ENCODE data around the gene VPS52. TPM values are rescaled to one million over a fixed set of nuclear protein-coding genes. Genes with fewer than 3 reads are reported as not detected.

VPS52 gene
- polyA plus RNA-seq, 1 donor: 59.8 TPM

GRCh38 chr6:33202799-33203198 lies 68.9 kb downstream of the VPS52 start:
- H3K27ac ChIP-seq (ENCODE audit: low read length): no peak overlapping the region
- no peaks in the 10 kb centered on the region for H3K27me3 ChIP-seq (ENCODE audit: control insufficient read depth, insufficient read depth, low read length)
- H3K36me3 ChIP-seq (ENCODE audit: control insufficient read depth, insufficient read depth, low read length): peaks cover 24% of the 10 kb centered on the region
- H3K4me1 ChIP-seq (ENCODE audit: control insufficient read depth, insufficient read depth, low read length): peaks cover 55% of the 10 kb centered on the region
- WGBS (ENCODE audit: insufficient coverage, low lambda C conversion rate): no CpG with 5 or more reads among the region's 6 CpGs
- DNase-seq: no peak
- H3K4me3 ChIP-seq (ENCODE audit: low read length): no peak overlapping the region
- H3K9me3 ChIP-seq (ENCODE audit: control insufficient read depth, low read depth, low read length): peaks cover 2% of the 10 kb centered on the region

- DNase-seq: no peak
- Histone ChIP-seq H3K27me3 (ENCODE audit: control insufficient read depth, insufficient read depth, low read length) (no peaks in the 10 kb centered on the region), H3K4me1 (ENCODE audit: control insufficient read depth, insufficient read depth, low read length) (peaks cover 52% of the 10 kb centered on the region), H3K4me3 (ENCODE audit: low read length) (peak overlapping the region; percentile 95), H3K27ac (ENCODE audit: low read length) (no peak overlapping the region), H3K36me3 (ENCODE audit: control insufficient read depth, insufficient read depth, low read length) (peaks cover 29% of the 10 kb centered on the region), H3K9me3 (ENCODE audit: control insufficient read depth, low read depth, low read length) (no peaks in the 10 kb centered on the region)
- 100% methylated on average over 1 of the region's 6 CpGs for WGBS (ENCODE audit: insufficient coverage, low lambda C conversion rate)
Measured at GRCh38 chr6:33201935-33202334, 69.7 kb downstream of the VPS52 start.

GRCh38 chr6:33201147-33201545 lies 70.5 kb downstream of the VPS52 start:
- DNase-seq: no peak
- WGBS (ENCODE audit: insufficient coverage, low lambda C conversion rate): no CpG with 5 or more reads among the region's 14 CpGs
- H3K27ac ChIP-seq (ENCODE audit: low read length): peak overlapping the region; percentile 96
- no peaks in the 10 kb centered on the region for H3K9me3 ChIP-seq (ENCODE audit: control insufficient read depth, low read depth, low read length)
- peak overlapping the region; percentile 95 for H3K4me3 ChIP-seq (ENCODE audit: low read length)
- H3K27me3 ChIP-seq (ENCODE audit: control insufficient read depth, insufficient read depth, low read length): no peaks in the 10 kb centered on the region
- H3K4me1 ChIP-seq (ENCODE audit: control insufficient read depth, insufficient read depth, low read length): peaks cover 46% of the 10 kb centered on the region
- H3K36me3 ChIP-seq (ENCODE audit: control insufficient read depth, insufficient read depth, low read length): peaks cover 35% of the 10 kb centered on the region

Other genes with a start within 250 kb of the VPS52 start
- 163 TPM for gene HLA-DPA1, start 198.2 kb downstream of the VPS52 start, polyA plus RNA-seq
- 75.0 TPM for gene HLA-DPB1, start 195.9 kb downstream of the VPS52 start, polyA plus RNA-seq
- gene COL11A2, start 79.4 kb downstream of the VPS52 start, polyA plus RNA-seq: 5.3 TPM
- gene RXRB, start 71.2 kb downstream of the VPS52 start, polyA plus RNA-seq: 45.5 TPM
- 95.2 TPM for gene SLC39A7, start 71.0 kb downstream of the VPS52 start, polyA plus RNA-seq
- gene HSD17B8, start 67.2 kb downstream of the VPS52 start, polyA plus RNA-seq: 35.9 TPM
- gene RING1, start 63.4 kb downstream of the VPS52 start, polyA plus RNA-seq: 43.2 TPM
- 5,002 TPM for gene RPS18, start 199 bp upstream of the VPS52 start, polyA plus RNA-seq
- gene B3GALT4, start 5.2 kb upstream of the VPS52 start, polyA plus RNA-seq: 5.7 TPM
- 37.7 TPM for gene WDR46, start 17.4 kb upstream of the VPS52 start, polyA plus RNA-seq
- gene PFDN6, start 17.7 kb upstream of the VPS52 start, polyA plus RNA-seq: 80.5 TPM
- 73.4 TPM for gene RGL2, start 27.1 kb upstream of the VPS52 start, polyA plus RNA-seq
- gene TAPBP, start 42.2 kb upstream of the VPS52 start, polyA plus RNA-seq: 90.9 TPM
- 16.7 TPM for gene ZBTB22, start 45.9 kb upstream of the VPS52 start, polyA plus RNA-seq
- 33.9 TPM for gene DAXX, start 51.1 kb upstream of the VPS52 start, polyA plus RNA-seq
- gene KIFC1, start 119.9 kb upstream of the VPS52 start, polyA plus RNA-seq: 18.4 TPM
- 50.1 TPM for gene PHF1, start 139.1 kb upstream of the VPS52 start, polyA plus RNA-seq
- 229 TPM for gene CUTA, start 146.2 kb upstream of the VPS52 start, polyA plus RNA-seq
- gene SYNGAP1, start 148.2 kb upstream of the VPS52 start, polyA plus RNA-seq: 21.0 TPM
- 9.9 TPM for gene ZBTB9, start 182.7 kb upstream of the VPS52 start, polyA plus RNA-seq

Data from large intestine (tissue), 3 donors.